Neuronal stem cell (in vitro differentiated cells): Measurements from ENCODE around the gene EME1.

Experiments
- DNase-seq: peaks from one replicate; pipeline ENCODE4 v3.0.0-alpha.2; 2013; ENCODE audit warnings: low spot score
- H2AFZ ChIP-seq: one replicate; pipeline ENCODE4 v1.6.1; 2013; ENCODE audit warnings: mild to moderate bottlenecking, low read length, inconsistent platforms
- H2AK5ac ChIP-seq: 2 replicates; pipeline ENCODE4 v1.6.1; 2013; ENCODE audit warnings: low read depth, mild to moderate bottlenecking, inconsistent platforms, low read length, moderate library complexity, mixed read lengths
- H2BK120ac ChIP-seq: 2 replicates; pipeline ENCODE4 v1.6.1; 2013; ENCODE audit warnings: low read depth, mild to moderate bottlenecking, inconsistent platforms, low read length, moderate library complexity, mixed read lengths
- H2BK12ac ChIP-seq: one replicate; pipeline ENCODE4 v1.6.1; 2013; ENCODE audit warnings: low read length, inconsistent platforms
- H2BK15ac ChIP-seq: 2 replicates; pipeline ENCODE4 v1.6.1; 2013; ENCODE audit warnings: mild to moderate bottlenecking, low read length, inconsistent platforms, mixed read lengths
- H2BK5ac ChIP-seq: one replicate; pipeline ENCODE4 v1.6.1; 2013; ENCODE audit warnings: inconsistent platforms, mild to moderate bottlenecking, low read length, moderate library complexity
- H3K14ac ChIP-seq: one replicate; pipeline ENCODE4 v1.6.1; 2013; ENCODE audit warnings: low read length, inconsistent platforms
- H3K18ac ChIP-seq: 2 replicates; pipeline ENCODE4 v1.6.1; 2013; ENCODE audit warnings: low read length, inconsistent platforms
- H3K23ac ChIP-seq: 2 replicates; pipeline ENCODE4 v1.6.1; 2013; ENCODE audit warnings: low read depth, mild to moderate bottlenecking, mixed read lengths, low read length, inconsistent platforms; ENCODE audit not compliant: poor library complexity
- H3K27ac ChIP-seq: replicated peaks from 3 replicates; pipeline ENCODE4 v1.5.1; 2013; ENCODE audit warnings: low read length, inconsistent platforms
- H3K27me3 ChIP-seq, 3 experiments: 2 replicates each; pipeline ENCODE4 v1.6.1; 2013; ENCODE audit warnings: low read length in 3 of 3, mild to moderate bottlenecking in 2 of 3, inconsistent platforms in 1 of 3, low read depth in 1 of 3, mixed read lengths in 1 of 3, moderate library complexity in 1 of 3; ENCODE audit not compliant: control insufficient read depth in 3 of 3, insufficient read depth in 3 of 3
- H3K36me3 ChIP-seq, 2 donors: replicated peaks in 1 of 2; 2 replicates each; pipeline ENCODE4 v1.6.1; 2013; ENCODE audit warnings: low read length in 2 of 2; ENCODE audit not compliant: control insufficient read depth in 2 of 2, insufficient read depth in 2 of 2
- H3K4ac ChIP-seq: 2 replicates; pipeline ENCODE4 v1.6.1; 2013; ENCODE audit warnings: inconsistent platforms, mild to moderate bottlenecking, low read length, moderate library complexity
- H3K4me1 ChIP-seq, 2 donors: 1 replicate in 1 of 2; 2 replicates in 1 of 2; pipeline ENCODE4 v1.6.1; 2013; ENCODE audit warnings: low read length in 2 of 2, low read depth in 1 of 2; ENCODE audit not compliant: control insufficient read depth in 2 of 2, insufficient read depth in 1 of 2
- H3K4me2 ChIP-seq: one replicate; pipeline ENCODE4 v1.6.1; 2013; ENCODE audit warnings: mild to moderate bottlenecking, low read length, inconsistent platforms; ENCODE audit not compliant: insufficient read depth, poor library complexity, severe bottlenecking
- H3K4me3 ChIP-seq, 2 donors: 2 replicates each; pipeline ENCODE4 v1.5.1; 2013; ENCODE audit warnings: low read length in 2 of 2, mild to moderate bottlenecking in 2 of 2, inconsistent platforms in 1 of 2, moderate library complexity in 1 of 2
- H3K79me1 ChIP-seq: one replicate; pipeline ENCODE4 v1.6.1; 2013; ENCODE audit warnings: low read depth, mild to moderate bottlenecking, inconsistent platforms, low read length, moderate library complexity
- H3K9ac ChIP-seq: one replicate; pipeline ENCODE4 v1.6.1; 2013; ENCODE audit warnings: mild to moderate bottlenecking, low read depth, low read length, inconsistent platforms; ENCODE audit not compliant: poor library complexity
- H3K9me3 ChIP-seq, 2 donors: replicated peaks in 1 of 2; 2 replicates each; pipeline versions ENCODE3 to v1.6.1; 2013; ENCODE audit warnings: low read length in 2 of 2, mild to moderate bottlenecking in 2 of 2, inconsistent platforms in 1 of 2, low read depth in 1 of 2, mixed read lengths in 1 of 2, moderate library complexity in 1 of 2; ENCODE audit not compliant: control insufficient read depth in 2 of 2, insufficient read depth in 1 of 2
- H4K8ac ChIP-seq: one replicate; pipeline ENCODE4 v1.6.1; 2013; ENCODE audit warnings: low read depth, mild to moderate bottlenecking, inconsistent platforms, low read length, moderate library complexity
- H4K91ac ChIP-seq: one replicate; pipeline ENCODE4 v1.6.1; 2013; ENCODE audit warnings: low read length, low read depth, mild to moderate bottlenecking, inconsistent platforms; ENCODE audit not compliant: poor library complexity
- WGBS, 2 donors: extraction: QIAGEN DNeasy Blood & Tissue Kit; methylation state at CpG; one replicate each; pipeline ENCODE4 v1.1.7; 2013; ENCODE audit warnings: missing lambda C conversion rate in 2 of 2, mixed read lengths in 1 of 2; ENCODE audit not compliant: insufficient read length in 2 of 2, insufficient replicate concordance in 1 of 2; ENCODE audit errors: extremely low coverage in 2 of 2; 5-methylcytosine and 5-hydroxymethylcytosine counted together

EME1 gene

GRCh38 chr17:50420419-50421112 lies 47.5 kb downstream of the EME1 start:
- H2AK5ac ChIP-seq: no peak overlapping the region
- peaks cover 0 to 16% (median 3%) of the 10 kb centered on the region in 3 experiments for H3K27me3 ChIP-seq
- H3K27ac ChIP-seq: no peak overlapping the region
- no peaks in the 10 kb centered on the region for H3K36me3 ChIP-seq
- no peak overlapping the region for H3K18ac ChIP-seq
- H3K14ac ChIP-seq: no peak overlapping the region
- no peak overlapping the region for H3K4ac ChIP-seq
- H4K91ac ChIP-seq: no peak overlapping the region
- no peak overlapping the region for H2BK5ac ChIP-seq
- H3K4me2 ChIP-seq: no peak overlapping the region
- H2BK12ac ChIP-seq: no peak overlapping the region
- no peaks in the 10 kb centered on the region for H3K79me1 ChIP-seq
- no peak overlapping the region for H3K9ac ChIP-seq
- H3K4me3 ChIP-seq: no peak overlapping the region
- H3K9me3 ChIP-seq: no peaks in the 10 kb centered on the region
- H2BK15ac ChIP-seq: no peak overlapping the region
- WGBS, 2 donors: no CpG with 5 or more reads among the region's 6 CpGs
- H2AFZ ChIP-seq: no peak overlapping the region
- no peak for DNase-seq
- no peak overlapping the region for H4K8ac ChIP-seq
- no peak overlapping the region for H2BK120ac ChIP-seq
- H3K23ac ChIP-seq: no peak overlapping the region
- peaks cover 3 to 5% of the 10 kb centered on the region in 2 donors for H3K4me1 ChIP-seq

- H3K9me3 ChIP-seq: no peaks in the 10 kb centered on the region
- no peak overlapping the region for H3K14ac ChIP-seq
- no peak overlapping the region for H2BK12ac ChIP-seq
- H4K91ac ChIP-seq: no peak overlapping the region
- H3K23ac ChIP-seq: no peak overlapping the region
- no peak overlapping the region for H3K18ac ChIP-seq
- H3K79me1 ChIP-seq: no peaks in the 10 kb centered on the region
- WGBS, 2 donors: no CpG with 5 or more reads among the region's 3 CpGs
- no peak overlapping the region for H3K4me3 ChIP-seq
- H2BK15ac ChIP-seq: no peak overlapping the region
- DNase-seq: no peak
- H2AK5ac ChIP-seq: no peak overlapping the region
- peaks cover 5 to 9% of the 10 kb centered on the region in 2 donors for H3K4me1 ChIP-seq
- no peak overlapping the region for H4K8ac ChIP-seq
- H3K4me2 ChIP-seq: no peak overlapping the region
- no peak overlapping the region for H3K27ac ChIP-seq
- H2BK120ac ChIP-seq: no peak overlapping the region
- H3K27me3 ChIP-seq: peaks cover 0 to 16% (median 3%) of the 10 kb centered on the region in 3 experiments
- H2BK5ac ChIP-seq: no peak overlapping the region
- no peaks in the 10 kb centered on the region for H3K36me3 ChIP-seq
- H3K4ac ChIP-seq: no peak overlapping the region
- no peak overlapping the region for H2AFZ ChIP-seq
- no peak overlapping the region for H3K9ac ChIP-seq
Measured at GRCh38 chr17:50421308-50422051, 48.5 kb downstream of the EME1 start.

- Histone ChIP-seq H2BK12ac (no peak overlapping the region), H3K4ac (no peak overlapping the region), H4K91ac (no peak overlapping the region), H3K4me3 (no peak overlapping the region), H3K36me3 (no peaks in the 10 kb centered on the region), H3K14ac (no peak overlapping the region), H3K18ac (no peak overlapping the region), H3K9me3 (no peaks in the 10 kb centered on the region), H3K23ac (no peak overlapping the region), H2BK5ac (no peak overlapping the region), H3K4me2 (no peak overlapping the region), H3K79me1 (no peaks in the 10 kb centered on the region), H3K27me3 (peaks cover 0 to 16% (median 3%) of the 10 kb centered on the region in 3 experiments), H2BK120ac (no peak overlapping the region), H3K9ac (no peak overlapping the region), H3K27ac (no peak overlapping the region), H4K8ac (no peak overlapping the region), H2AFZ (no peak overlapping the region), H2BK15ac (no peak overlapping the region), H3K4me1 (peaks cover 10 to 14% of the 10 kb centered on the region in 2 donors), H2AK5ac (no peak overlapping the region)
- no peak for DNase-seq
- WGBS, 2 donors: no CpG with 5 or more reads among the region's 2 CpGs
Measured at GRCh38 chr17:50422738-50423137, 49.7 kb downstream of the EME1 start.

- Histone ChIP-seq H3K4me2 (no peak overlapping the region), H3K4ac (no peak overlapping the region), H2AK5ac (no peak overlapping the region), H3K9me3 (no peaks in the 10 kb centered on the region), H3K4me3 (no peak overlapping the region), H2BK12ac (no peak overlapping the region), H3K23ac (no peak overlapping the region), H2BK15ac (no peak overlapping the region), H4K8ac (no peak overlapping the region), H3K18ac (no peak overlapping the region), H2BK5ac (no peak overlapping the region), H3K14ac (no peak overlapping the region), H4K91ac (no peak overlapping the region), H3K79me1 (no peaks in the 10 kb centered on the region), H3K27me3 (peaks cover 0 to 16% (median 3%) of the 10 kb centered on the region in 3 experiments), H3K9ac (no peak overlapping the region), H2BK120ac (no peak overlapping the region), H3K4me1 (peaks cover 10 to 14% of the 10 kb centered on the region in 2 donors), H3K36me3 (no peaks in the 10 kb centered on the region), H2AFZ (no peak overlapping the region), H3K27ac (no peak overlapping the region)
- no peak for DNase-seq
- WGBS, 2 donors: no CpG with 5 or more reads among the region's 6 CpGs
Measured at GRCh38 chr17:50423553-50424159, 50.6 kb downstream of the EME1 start.
